Measurements from ENCODE around the gene RPS25. TPM values are rescaled to one million over a fixed set of nuclear protein-coding genes. Genes with fewer than 3 reads are reported as not detected.

Gene RPS25
- total RNA-seq, 4 donors from 2014 or later = 729 to 2,261 (median 1,537) TPM

- no peak for DNase-seq
- Histone ChIP-seq H3K4me1 (peaks cover 14 to 41% (median 27%) of the 10 kb centered on the region in 3 donors), H3K9me3 (no peaks in the 10 kb centered on the region), H3K27me3 (no peaks in the 10 kb centered on the region), H3K4me3 (no peak overlapping the region), H3K36me3 (peaks cover 24 to 67% (median 24%) of the 10 kb centered on the region in 3 donors), H3K27ac (no peak overlapping the region)
- TF ChIP-seq CTCF (IDR thresholded peaks at IDR 0.05) (no peak), POLR2A (IDR thresholded peaks at IDR 0.05) (no peak)
- intact Hi-C loops (cut with DNase I) = no loop called here
- 43 to 60% methylated on average over 8 of the region's 8 CpGs for WGBS, 2 donors
Measured at GRCh38 chr11:119015054-119015611, 3.0 kb downstream of the RPS25 start.

- H3K27ac ChIP-seq = no peak overlapping the region
- no peak for DNase-seq
- 92% methylated on average over 16 to 17 of the region's 17 CpGs for WGBS, 2 donors
- H3K36me3 ChIP-seq = peaks cover 24 to 75% (median 24%) of the 10 kb centered on the region in 3 donors
- no peaks in the 10 kb centered on the region for H3K27me3 ChIP-seq
- H3K4me1 ChIP-seq = peaks cover 6 to 33% (median 20%) of the 10 kb centered on the region in 3 donors
- no peaks in the 10 kb centered on the region for H3K9me3 ChIP-seq
- no peak overlapping the region for H3K4me3 ChIP-seq
- intact Hi-C loops (cut with DNase I) = no loop called here
- TF ChIP-seq POLR2A (IDR thresholded peaks at IDR 0.05) = no peak
- TF ChIP-seq CTCF (IDR thresholded peaks at IDR 0.05) = no peak
Measured at GRCh38 chr11:119014209-119014924, 3.8 kb downstream of the RPS25 start.

- Histone ChIP-seq H3K4me1 (peaks cover 5 to 29% (median 20%) of the 10 kb centered on the region in 3 donors), H3K9me3 (no peaks in the 10 kb centered on the region), H3K36me3 (peaks cover 24 to 91% (median 24%) of the 10 kb centered on the region in 3 donors), H3K27ac (no peak overlapping the region), H3K4me3 (no peak overlapping the region), H3K27me3 (no peaks in the 10 kb centered on the region)
- 69 to 76% methylated on average over 3 of the region's 3 CpGs for WGBS, 2 donors
- TF ChIP-seq CTCF (IDR thresholded peaks at IDR 0.05) (no peak), POLR2A (IDR thresholded peaks at IDR 0.05) (no peak)
- DNase-seq = no peak
- intact Hi-C loops (cut with DNase I) = no loop called here
Measured at GRCh38 chr11:119012629-119013170, 5.4 kb downstream of the RPS25 start.

GRCh38 chr11:119011476-119012053 is 6.6 kb downstream of the RPS25 start:
- Histone ChIP-seq H3K4me3 (no peak overlapping the region), H3K4me1 (peaks cover 0 to 20% (median 13%) of the 10 kb centered on the region in 3 donors), H3K9me3 (no peaks in the 10 kb centered on the region), H3K36me3 (peaks cover 24 to 98% (median 31%) of the 10 kb centered on the region in 3 donors), H3K27me3 (no peaks in the 10 kb centered on the region), H3K27ac (no peak overlapping the region)
- DNase-seq = no peak
- intact Hi-C loops (cut with DNase I) = no loop called here
- WGBS, 2 donors = 57 to 74% methylated on average over 4 to 5 of the region's 6 CpGs
- TF ChIP-seq POLR2A (IDR thresholded peaks at IDR 0.05) (no peak), CTCF (IDR thresholded peaks at IDR 0.05) (no peak)

GRCh38 chr11:119006656-119007055 is 11.5 kb downstream of the RPS25 start:
- H3K9me3 ChIP-seq = no peaks in the 10 kb centered on the region
- WGBS, 2 donors = 80 to 86% methylated on average over 3 to 4 of the region's 4 CpGs
- intact Hi-C loops (cut with DNase I) = no loop called here

More at GRCh38 chr11:119006656-119007055, 11.5 kb downstream of the RPS25 start:
- Histone ChIP-seq H3K27me3 (no peaks in the 10 kb centered on the region), H3K27ac (no peak overlapping the region), H3K4me3 (no peak overlapping the region), H3K36me3 (peaks cover 6 to 99% (median 18%) of the 10 kb centered on the region in 3 donors), H3K4me1 (no peaks in the 10 kb centered on the region)
- TF ChIP-seq CTCF (IDR thresholded peaks at IDR 0.05) (no peak), POLR2A (IDR thresholded peaks at IDR 0.05) (no peak)
- DNase-seq = no peak

All from esophagus squamous epithelium (tissue), 5 donors.